Ecto neural progenitor cell (in vitro differentiated cells): Measurements from ENCODE around the gene C1QTNF9.
"Not testable (repeated sequence)": the region's sequence is repeated elsewhere in the genome, so short reads cannot be mapped to it uniquely, and the experiment has no call there.

Source experiments
- DNase-seq: peaks from one replicate; pipeline ENCODE4 v3.0.0-alpha.2; 2018; ENCODE audit warnings: low spot score

Gene C1QTNF9

DNA sequence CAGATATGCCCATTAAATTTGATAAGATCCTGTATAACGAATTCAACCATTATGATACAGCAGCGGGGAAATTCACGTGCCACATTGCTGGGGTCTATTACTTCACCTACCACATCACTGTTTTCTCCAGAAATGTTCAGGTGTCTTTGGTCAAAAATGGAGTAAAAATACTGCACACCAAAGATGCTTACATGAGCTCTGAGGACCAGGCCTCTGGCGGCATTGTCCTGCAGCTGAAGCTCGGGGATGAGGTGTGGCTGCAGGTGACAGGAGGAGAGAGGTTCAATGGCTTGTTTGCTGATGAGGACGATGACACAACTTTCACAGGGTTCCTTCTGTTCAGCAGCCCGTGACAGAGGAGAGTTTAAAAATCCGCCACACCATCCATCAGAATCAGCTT lies 12.0 kb downstream of the C1QTNF9 start:
- DNase-seq = not testable (repeated sequence)

DNA sequence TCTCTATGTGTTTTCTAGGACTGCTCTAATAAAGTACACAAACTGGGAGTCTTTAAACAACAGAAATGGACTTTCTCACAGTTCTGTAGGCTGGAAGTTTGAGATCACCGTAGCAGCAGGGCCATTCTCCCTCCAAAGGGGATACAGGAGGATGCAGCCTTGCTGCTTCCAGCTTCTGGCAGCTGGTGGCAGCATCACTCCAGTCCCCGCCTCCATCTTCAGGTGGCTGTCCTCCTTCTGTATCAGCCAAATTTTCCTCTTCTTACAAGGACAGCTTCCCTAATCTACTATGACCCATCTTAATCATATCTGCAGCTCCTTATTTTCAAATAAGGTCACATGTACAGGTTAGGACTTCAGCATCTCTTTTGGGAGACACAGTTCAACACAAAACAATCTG lies 13.1 kb downstream of the C1QTNF9 start:
- not testable (repeated sequence) for DNase-seq

- no peak for DNase-seq
These were observed 13.8 kb downstream of the C1QTNF9 start for GRCh38 chr13:24323036-24323738.

GRCh38 chr13:24323739-24324075 lies 14.3 kb downstream of the C1QTNF9 start:
- no peak for DNase-seq

DNA sequence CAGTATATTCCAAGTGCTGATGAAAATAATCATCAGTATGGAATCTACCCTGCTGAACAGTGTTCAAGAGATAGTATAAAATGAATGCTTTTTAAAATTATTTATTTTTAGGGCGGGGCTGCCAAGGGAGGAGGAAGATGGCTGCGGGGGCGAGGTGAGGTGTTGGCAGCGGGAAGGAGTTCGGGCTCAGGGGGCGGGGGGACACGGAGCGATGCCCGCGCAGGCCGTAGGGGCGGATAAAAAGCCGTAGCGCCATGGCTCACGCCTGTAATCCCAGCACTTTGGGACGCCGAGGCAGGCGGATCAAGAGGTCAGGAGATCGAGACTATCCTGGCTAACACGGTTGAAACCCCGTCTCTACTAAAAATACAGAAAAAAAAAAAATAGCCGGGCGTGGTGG lies 18.2 kb downstream of the C1QTNF9 start:
- not testable (repeated sequence) for DNase-seq

GRCh38 chr13:24328145-24328544 lies 18.8 kb downstream of the C1QTNF9 start:
- DNase-seq = no peak

DNA sequence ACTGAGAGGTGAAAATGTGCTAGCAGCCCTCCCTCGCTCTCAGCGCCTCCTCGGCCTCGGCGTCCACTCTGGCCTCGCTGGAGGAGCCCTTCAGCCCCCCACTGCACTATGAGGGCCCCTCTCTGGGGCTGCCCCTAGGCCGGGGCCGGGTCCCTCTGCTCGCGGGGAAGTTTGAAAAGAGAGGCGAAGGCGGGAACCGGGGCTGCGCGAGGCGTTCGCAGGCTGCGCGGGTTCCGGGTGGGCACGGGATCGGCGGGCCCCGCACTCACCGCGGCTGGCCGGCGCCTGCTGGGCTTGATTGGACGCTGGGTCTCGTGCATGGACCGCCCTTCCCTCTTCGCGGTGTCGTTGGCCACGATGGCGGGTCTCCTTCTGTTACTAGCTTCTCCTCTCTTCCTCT lies 29.3 kb downstream of the C1QTNF9 start:
- no peak for DNase-seq

DNA sequence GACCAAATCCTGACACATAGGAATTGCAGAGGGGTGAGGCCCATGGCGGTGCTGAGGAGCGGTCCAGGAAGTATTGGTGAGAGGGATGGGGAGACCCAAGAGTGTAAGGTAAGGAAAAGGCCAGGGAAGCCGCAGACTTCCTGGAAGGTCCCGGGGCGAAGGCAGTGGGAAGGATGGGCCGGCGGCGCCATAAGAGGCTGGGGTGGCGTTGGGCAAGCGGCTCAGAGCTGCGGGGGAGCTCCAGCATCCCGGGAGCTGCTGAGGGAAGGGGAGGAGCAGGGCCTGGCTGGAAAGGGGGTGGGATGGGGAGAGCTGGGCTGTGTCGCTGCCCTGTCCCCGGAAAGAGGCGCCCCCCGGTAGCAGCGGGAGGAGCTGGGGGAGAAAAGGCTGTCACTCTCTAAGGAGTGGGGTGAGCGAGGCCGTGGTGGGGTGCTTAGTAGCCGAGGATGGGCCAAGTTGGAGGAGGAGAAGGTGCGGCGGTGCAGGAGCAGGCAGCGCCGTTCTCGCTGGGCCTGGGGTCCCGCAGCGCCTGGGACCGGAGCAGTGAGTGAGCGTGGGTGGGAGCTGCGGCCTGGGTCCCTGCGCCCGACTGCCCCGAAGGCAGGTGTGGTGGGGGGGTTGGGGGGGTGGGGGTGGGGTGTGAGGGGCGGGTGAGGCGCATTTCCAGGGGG lies 30.7 kb downstream of the C1QTNF9 start:
- no peak for DNase-seq

DNA sequence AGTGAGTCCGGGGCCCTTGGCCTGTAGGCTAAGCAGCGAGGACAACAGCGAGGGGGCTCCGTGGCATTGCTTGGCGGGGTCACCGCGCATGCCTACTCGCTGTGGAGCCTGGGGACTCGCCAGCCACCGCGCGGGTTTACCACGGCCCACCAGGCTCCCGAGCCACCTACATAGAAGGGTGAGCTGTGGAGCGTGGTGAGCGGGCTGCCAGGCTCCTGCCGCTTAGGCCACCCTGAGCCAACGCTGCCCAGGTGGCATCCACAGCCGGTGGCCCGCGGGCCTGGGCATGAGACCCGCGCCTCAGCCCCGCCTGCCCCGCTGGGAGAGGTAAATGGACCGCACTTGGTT lies 31.2 kb downstream of the C1QTNF9 start:
- DNase-seq = no peak

- no peak for DNase-seq
These were observed 32.1 kb downstream of the C1QTNF9 start for GRCh38 chr13:24341439-24341838.

DNA sequence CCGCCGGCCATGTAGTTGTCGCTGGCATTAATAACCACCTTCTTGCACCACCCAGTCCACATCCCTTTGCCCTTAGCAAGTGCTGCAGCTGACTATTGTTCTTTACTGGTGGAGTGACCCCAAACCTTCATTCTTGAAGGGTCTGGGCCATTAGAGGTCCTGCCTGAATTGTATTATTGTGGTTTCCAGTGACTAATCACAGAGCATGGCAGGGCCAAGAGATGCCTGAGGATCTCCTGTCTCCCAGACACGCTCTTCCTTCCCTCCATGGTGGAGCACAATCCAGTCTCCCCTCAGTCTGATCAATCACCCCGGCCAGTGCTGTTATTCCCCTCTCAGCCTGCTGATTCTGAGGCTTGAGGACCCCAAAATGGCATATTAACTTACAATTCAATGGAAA lies 39.0 kb downstream of the C1QTNF9 start:
- no peak for DNase-seq

GRCh38 chr13:24348797-24349515 lies 39.6 kb downstream of the C1QTNF9 start:
- DNase-seq = no peak

DNA sequence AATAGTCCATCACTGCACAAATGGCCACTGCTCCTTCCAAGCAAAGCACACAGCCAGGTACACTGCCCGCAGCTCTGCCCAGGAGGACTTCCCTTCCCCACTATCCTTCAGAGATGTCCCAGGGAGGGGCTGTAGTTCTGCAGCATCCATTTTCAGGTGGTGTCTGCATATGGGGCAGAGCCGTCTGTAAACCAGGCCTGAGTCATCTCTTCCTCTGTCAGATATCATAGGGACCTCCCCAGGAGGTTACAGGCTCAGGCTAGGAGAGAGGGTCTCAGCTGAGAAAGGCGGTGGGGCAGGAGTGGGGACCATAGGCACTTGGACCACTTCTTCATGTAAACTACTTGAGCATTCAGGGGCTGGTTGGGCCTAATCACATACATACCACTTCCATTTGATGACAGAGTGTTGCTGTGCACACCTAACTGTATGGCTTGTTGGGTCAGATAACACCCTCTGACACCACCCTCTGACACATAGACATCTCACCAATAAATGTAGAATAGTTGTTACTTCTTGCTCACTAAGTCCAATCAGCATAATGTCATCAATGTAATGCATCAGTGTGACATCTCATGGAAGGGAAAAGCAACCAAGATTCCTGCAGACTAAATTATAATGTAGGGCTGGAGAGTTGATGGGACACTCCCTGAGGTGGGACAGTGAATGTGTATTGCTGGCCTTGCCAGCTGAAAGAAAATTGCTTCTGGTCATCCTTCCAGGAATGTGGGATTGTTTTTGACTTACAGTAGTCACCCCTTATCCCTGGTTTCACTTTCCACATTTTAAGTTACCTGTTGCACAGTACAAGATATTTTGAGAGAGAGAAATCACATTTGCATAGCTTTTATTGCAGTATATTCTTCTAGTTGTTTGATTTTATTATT lies 40.6 kb downstream of the C1QTNF9 start:
- not testable (repeated sequence) for DNase-seq

GRCh38 chr13:24351423-24351822 lies 42.0 kb downstream of the C1QTNF9 start:
- no peak for DNase-seq

- no peak for DNase-seq
These were observed 44.4 kb downstream of the C1QTNF9 start for GRCh38 chr13:24353736-24354135.

GRCh38 chr13:24355103-24355502 lies 45.7 kb downstream of the C1QTNF9 start:
- DNase-seq = no peak

- DNase-seq = no peak
These were observed 46.9 kb downstream of the C1QTNF9 start for GRCh38 chr13:24356270-24356669.

- DNase-seq = no peak
These were observed 47.5 kb downstream of the C1QTNF9 start for GRCh38 chr13:24356837-24357236.

DNA sequence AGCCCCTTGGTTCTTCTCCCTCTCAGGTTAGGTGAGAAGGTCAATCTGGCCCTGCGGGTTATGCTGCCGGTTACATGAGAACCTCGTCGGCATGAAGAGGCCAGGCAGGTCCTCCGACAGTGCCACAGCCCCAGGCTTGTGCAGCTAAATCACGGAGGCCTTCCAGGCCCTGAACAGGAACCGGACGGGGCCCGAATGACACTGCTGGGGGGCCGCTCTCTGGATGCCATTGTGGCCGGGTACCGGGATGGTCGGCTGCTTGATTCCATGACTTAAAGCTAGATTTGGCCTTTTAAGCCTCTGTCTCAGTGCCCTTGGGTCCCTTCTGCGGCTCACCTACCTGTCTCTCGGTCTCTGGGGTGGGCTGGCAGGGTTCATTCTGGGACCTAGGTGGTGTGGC lies 48.4 kb downstream of the C1QTNF9 start:
- no peak for DNase-seq

- not testable (repeated sequence) for DNase-seq
These were observed 49.5 kb downstream of the C1QTNF9 start for GRCh38 chr13:24358836-24359235.

GRCh38 chr13:24359252-24359651 lies 49.9 kb downstream of the C1QTNF9 start:
- not testable (repeated sequence) for DNase-seq

- no peak for DNase-seq
These were observed 50.7 kb downstream of the C1QTNF9 start for GRCh38 chr13:24360106-24360505.
